H9 (cell line): ENCODE measurements around the gene GRID2. TPM values are rescaled to one million over a fixed set of nuclear protein-coding genes. Genes with fewer than 3 reads are reported as not detected.

Experiments used
- DNase-seq: peaks from one replicate; pipeline ENCODE4 v3.0.0-alpha.2; 2017
- H2AFZ ChIP-seq: one replicate; pipeline ENCODE4 v1.6.1; 2013; ENCODE audit warnings: mild to moderate bottlenecking, low read length, control low read depth, moderate library complexity
- H2AK5ac ChIP-seq: 2 replicates; pipeline ENCODE4 v1.6.1; 2013; ENCODE audit warnings: low read length, control low read depth, mixed read lengths; ENCODE audit not compliant: insufficient read length
- H2BK120ac ChIP-seq: one replicate; pipeline ENCODE4 v1.6.1; 2013; ENCODE audit warnings: low read depth, mild to moderate bottlenecking, low read length, control low read depth, inconsistent platforms; ENCODE audit not compliant: poor library complexity, severe bottlenecking
- H2BK12ac ChIP-seq: 2 replicates; pipeline ENCODE4 v1.6.1; 2013; ENCODE audit warnings: low read length, control low read depth, mixed read lengths, low read depth; ENCODE audit not compliant: insufficient read length
- H2BK15ac ChIP-seq: 2 replicates; pipeline ENCODE4 v1.6.1; 2013; ENCODE audit warnings: low read depth, low read length, control low read depth
- H2BK20ac ChIP-seq: one replicate; pipeline ENCODE4 v1.6.1; 2013; ENCODE audit warnings: low read depth, mild to moderate bottlenecking, low read length, control low read depth, inconsistent platforms; ENCODE audit not compliant: poor library complexity, severe bottlenecking
- H2BK5ac ChIP-seq: 2 replicates; pipeline ENCODE4 v1.6.1; 2013; ENCODE audit warnings: low read length, control low read depth, mixed read lengths; ENCODE audit not compliant: insufficient read length
- H3K14ac ChIP-seq: 2 replicates; pipeline ENCODE4 v1.6.1; 2013; ENCODE audit warnings: low read length, control low read depth; ENCODE audit not compliant: insufficient read depth
- H3K18ac ChIP-seq: 2 replicates; pipeline ENCODE4 v1.6.1; 2013; ENCODE audit warnings: low read depth, mild to moderate bottlenecking, mixed read lengths, low read length, control low read depth; ENCODE audit not compliant: insufficient read length
- H3K23ac ChIP-seq: 2 replicates; pipeline ENCODE4 v1.6.1; 2013; ENCODE audit warnings: low read length, control low read depth, mixed read lengths, low read depth; ENCODE audit not compliant: insufficient read length
- H3K23me2 ChIP-seq: 2 replicates; pipeline ENCODE4 v1.6.1; 2013; ENCODE audit warnings: low read depth, mild to moderate bottlenecking, mixed read lengths, low read length, control low read depth; ENCODE audit not compliant: insufficient read length, poor library complexity, severe bottlenecking
- H3K27ac ChIP-seq: 2 replicates; pipeline ENCODE4 v1.5.1; 2013; ENCODE audit warnings: low read length, control low read depth, mixed read lengths, low read depth; ENCODE audit not compliant: insufficient read length
- H3K27me3 ChIP-seq: 2 replicates; pipeline ENCODE4 v1.6.1; 2013; ENCODE audit warnings: low read length, control low read depth, inconsistent platforms; ENCODE audit not compliant: insufficient read depth
- H3K4ac ChIP-seq: 2 replicates; pipeline ENCODE4 v1.6.1; 2013; ENCODE audit warnings: low read depth, mild to moderate bottlenecking, control low read depth, inconsistent platforms, low read length, moderate library complexity
- H3K4me1 ChIP-seq: 2 replicates; pipeline ENCODE4 v1.6.1; 2013; ENCODE audit warnings: low read length, control low read depth, inconsistent platforms; ENCODE audit not compliant: insufficient read depth
- H3K4me2 ChIP-seq: 2 replicates; pipeline ENCODE4 v1.6.1; 2013; ENCODE audit warnings: low read length, control low read depth, mixed read lengths; ENCODE audit not compliant: insufficient read length, insufficient read depth
- H3K56ac ChIP-seq: 2 replicates; pipeline ENCODE4 v1.6.1; 2013; ENCODE audit warnings: low read depth, mild to moderate bottlenecking, mixed read lengths, low read length, control low read depth; ENCODE audit not compliant: insufficient read length
- H3K79me1 ChIP-seq: 2 replicates; pipeline ENCODE4 v1.6.1; 2013; ENCODE audit warnings: low read depth, mild to moderate bottlenecking, moderate library complexity, low read length, control low read depth, inconsistent platforms; ENCODE audit not compliant: insufficient read depth, poor library complexity, severe bottlenecking
- H3K79me2 ChIP-seq: 2 replicates; pipeline ENCODE4 v1.6.1; 2013; ENCODE audit warnings: low read length, control low read depth, inconsistent platforms; ENCODE audit not compliant: insufficient read depth
- H3K9ac ChIP-seq: 2 replicates; pipeline ENCODE4 v1.6.1; 2013; ENCODE audit warnings: low read length, control low read depth, mixed read lengths; ENCODE audit not compliant: insufficient read length; ENCODE audit errors: extremely low read depth
- H3K9me3 ChIP-seq: one replicate; pipeline ENCODE4 v1.6.1; 2013; ENCODE audit warnings: low read depth, low read length, inconsistent platforms; ENCODE audit not compliant: control insufficient read depth
- H3T11ph ChIP-seq: one replicate; pipeline ENCODE4 v1.6.1; 2013; ENCODE audit warnings: mild to moderate bottlenecking, low read length, control low read depth, inconsistent platforms
- H4K20me1 ChIP-seq: one replicate; pipeline ENCODE4 v1.6.1; 2013; ENCODE audit not compliant: control insufficient read depth, insufficient read length, insufficient read depth
- H4K5ac ChIP-seq: 2 replicates; pipeline ENCODE4 v1.6.1; 2013; ENCODE audit warnings: low read depth, mild to moderate bottlenecking, mixed read lengths, low read length, control low read depth; ENCODE audit not compliant: insufficient read length
- H4K8ac ChIP-seq: replicated peaks from 2 replicates; pipeline ENCODE4 v1.6.1; 2013; ENCODE audit warnings: low read length, control low read depth, mixed read lengths, low read depth; ENCODE audit not compliant: insufficient read length
- H4K91ac ChIP-seq: 2 replicates; pipeline ENCODE4 v1.6.1; 2013; ENCODE audit warnings: low read depth, mild to moderate bottlenecking, moderate library complexity, mixed read lengths, low read length, control low read depth; ENCODE audit not compliant: insufficient read length
- H3K27ac Mint-ChIP-seq, 3 experiments: 2 replicates in 2 of 3; 3 replicates in 1 of 3; pipeline ENCODE4 v1.8.0; 2020 to 2021; ENCODE audit warnings: mixed read lengths in 3 of 3, mild to moderate bottlenecking in 1 of 3, moderate library complexity in 1 of 3
- H3K27me3 Mint-ChIP-seq: 2 replicates; pipeline ENCODE4 v1.8.0; 2021; ENCODE audit warnings: low read depth, mild to moderate bottlenecking, moderate library complexity, mixed read lengths
- H3K36me3 Mint-ChIP-seq, 3 experiments: 2 replicates in 2 of 3; 3 replicates in 1 of 3; pipeline ENCODE4 v1.8.0; 2020 to 2021; ENCODE audit warnings: low read depth in 3 of 3, mixed read lengths in 3 of 3; ENCODE audit not compliant: insufficient read depth in 1 of 3
- H3K4me1 Mint-ChIP-seq, 2 experiments: 2 replicates each; pipeline ENCODE4 v1.8.0; 2020; ENCODE audit warnings: mixed read lengths in 2 of 2
- H3K4me3 Mint-ChIP-seq, 2 experiments: 2 replicates in 1 of 2; 3 replicates in 1 of 2; pipeline ENCODE4 v1.8.0; 2020 to 2021; ENCODE audit warnings: mild to moderate bottlenecking in 2 of 2, mixed read lengths in 2 of 2, moderate library complexity in 1 of 2
- H3K9me3 Mint-ChIP-seq, 2 experiments: 2 replicates in 1 of 2; 3 replicates in 1 of 2; pipeline ENCODE4 v1.8.0; 2020; ENCODE audit warnings: mild to moderate bottlenecking in 2 of 2, mixed read lengths in 2 of 2, moderate library complexity in 1 of 2
- CTCF ChIP-seq: fragments of 200-600 bp; sonication (generic); conservative IDR thresholded peaks from 3 replicates; pipeline ENCODE4 v1.8.0; 2021; ENCODE audit warnings: antibody characterized with exemption, mild to moderate bottlenecking
- WGBS: extraction: QIAGEN DNeasy Blood & Tissue Kit; methylation state at CpG from one replicate; pipeline ENCODE4 v1.1.7; 2013; ENCODE audit warnings: missing lambda C conversion rate, low lambda C conversion rate, mixed read lengths; ENCODE audit not compliant: insufficient read length; ENCODE audit errors: extremely low coverage; 5-methylcytosine and 5-hydroxymethylcytosine counted together
- total RNA-seq: library from RNA; stranded (reverse); gene quantifications from 2 replicates; pipeline ENCODE4 v1.2.1, GENCODE V29; 2021

Gene GRID2
- total RNA-seq, 1 experiment from 2014 or later = 21.8 TPM

- Mint-ChIP-seq H3K9me3 (no peaks in the 10 kb centered on the region), H3K4me3 (no peak overlapping the region), H3K4me1 (peaks cover 34 to 51% of the 10 kb centered on the region in 2 experiments), H3K27ac (no peak overlapping the region; a peak in 1 of 7 replicates), H3K36me3 (no peaks in the 10 kb centered on the region; a peak in 1 of 7 replicates), H3K27me3 (no peaks in the 10 kb centered on the region)
- H3K4me2 ChIP-seq = no peak overlapping the region
- no peak overlapping the region for H2BK120ac ChIP-seq
- H3K79me1 ChIP-seq = no peaks in the 10 kb centered on the region
- H3K27me3 ChIP-seq = no peaks in the 10 kb centered on the region
- no peak for TF ChIP-seq CTCF
- no peak overlapping the region for H2BK15ac ChIP-seq
- no peak overlapping the region for H3K9ac ChIP-seq
- H3K9me3 ChIP-seq = no peaks in the 10 kb centered on the region
- no peak overlapping the region for H2BK12ac ChIP-seq
- H3T11ph ChIP-seq = no peak overlapping the region
- no peak overlapping the region for H2BK5ac ChIP-seq
- peaks cover 46% of the 10 kb centered on the region for H3K79me2 ChIP-seq
- DNase-seq = no peak
- no peak overlapping the region for H4K5ac ChIP-seq
- no peak overlapping the region for H2BK20ac ChIP-seq
- no CpG with 5 or more reads among the region's 2 CpGs for WGBS
- no peak overlapping the region for H2AK5ac ChIP-seq
- H3K4me1 ChIP-seq = peaks cover 3% of the 10 kb centered on the region; the same call in 1 of the 2 replicates
- no peak overlapping the region for H4K91ac ChIP-seq
- no peak overlapping the region for H3K27ac ChIP-seq
- H3K4ac ChIP-seq = no peak overlapping the region
- no peak overlapping the region for H2AFZ ChIP-seq
- H3K56ac ChIP-seq = no peak overlapping the region
- no peak overlapping the region for H3K18ac ChIP-seq
- H4K8ac ChIP-seq = no peak overlapping the region
- no peak overlapping the region for H3K14ac ChIP-seq
- no peaks in the 10 kb centered on the region for H3K23me2 ChIP-seq
- no peak overlapping the region for H3K23ac ChIP-seq
- no peaks in the 10 kb centered on the region for H4K20me1 ChIP-seq
Observed at GRCh38 chr4:92455951-92456350, 152.2 kb downstream of the GRID2 start.
